Retinal pigment epithelial cell (primary cell): Measurements from ENCODE around the gene MPHOSPH10.
"Not testable (repeated sequence)": the region's sequence is repeated elsewhere in the genome, so short reads cannot be mapped to it uniquely, and the experiment has no call there.

Source experiments
- DNase-seq: peaks from one replicate; pipeline ENCODE4 v3.0.0-alpha.2; 2010; ENCODE audit warnings: low read depth
- H3K4me3 ChIP-seq: 2 replicates; pipeline ENCODE4 v1.5.1; 2011; ENCODE audit warnings: mild to moderate bottlenecking, low read length, control low read depth, moderate library complexity
- TF ChIP-seq, protein P1 (sequence below): conservative IDR thresholded peaks from 2 replicates; pipeline ENCODE4 v1.5.1; 2011; ENCODE audit warnings: low read depth, low read length, control low read depth, inconsistent platforms

Gene MPHOSPH10

DNA sequence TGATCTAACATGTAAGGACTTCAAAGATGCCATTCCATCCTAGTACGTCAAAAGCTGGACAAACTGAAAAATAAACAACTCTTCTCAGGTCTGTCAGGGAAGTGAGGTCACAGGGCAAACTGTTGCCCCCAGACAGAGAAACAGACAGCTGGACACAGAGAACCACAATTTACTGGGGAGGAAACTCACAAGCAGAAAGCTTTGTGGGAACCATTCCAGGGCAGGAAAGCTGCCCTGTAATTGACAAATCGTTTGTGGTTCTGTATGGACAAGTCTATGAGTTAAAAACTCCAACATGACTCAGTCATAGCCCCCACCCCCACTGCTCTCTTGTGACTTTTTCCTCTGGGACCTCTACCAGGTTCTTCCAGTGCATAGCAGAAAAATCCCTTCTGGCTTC, 28.8 kb upstream of the MPHOSPH10 start:
- peak; percentile 36 for DNase-seq
- H3K4me3 ChIP-seq = no peak overlapping the region
- TF ChIP-seq, protein P1, sequence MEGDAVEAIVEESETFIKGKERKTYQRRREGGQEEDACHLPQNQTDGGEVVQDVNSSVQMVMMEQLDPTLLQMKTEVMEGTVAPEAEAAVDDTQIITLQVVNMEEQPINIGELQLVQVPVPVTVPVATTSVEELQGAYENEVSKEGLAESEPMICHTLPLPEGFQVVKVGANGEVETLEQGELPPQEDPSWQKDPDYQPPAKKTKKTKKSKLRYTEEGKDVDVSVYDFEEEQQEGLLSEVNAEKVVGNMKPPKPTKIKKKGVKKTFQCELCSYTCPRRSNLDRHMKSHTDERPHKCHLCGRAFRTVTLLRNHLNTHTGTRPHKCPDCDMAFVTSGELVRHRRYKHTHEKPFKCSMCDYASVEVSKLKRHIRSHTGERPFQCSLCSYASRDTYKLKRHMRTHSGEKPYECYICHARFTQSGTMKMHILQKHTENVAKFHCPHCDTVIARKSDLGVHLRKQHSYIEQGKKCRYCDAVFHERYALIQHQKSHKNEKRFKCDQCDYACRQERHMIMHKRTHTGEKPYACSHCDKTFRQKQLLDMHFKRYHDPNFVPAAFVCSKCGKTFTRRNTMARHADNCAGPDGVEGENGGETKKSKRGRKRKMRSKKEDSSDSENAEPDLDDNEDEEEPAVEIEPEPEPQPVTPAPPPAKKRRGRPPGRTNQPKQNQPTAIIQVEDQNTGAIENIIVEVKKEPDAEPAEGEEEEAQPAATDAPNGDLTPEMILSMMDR = no peak

DNA sequence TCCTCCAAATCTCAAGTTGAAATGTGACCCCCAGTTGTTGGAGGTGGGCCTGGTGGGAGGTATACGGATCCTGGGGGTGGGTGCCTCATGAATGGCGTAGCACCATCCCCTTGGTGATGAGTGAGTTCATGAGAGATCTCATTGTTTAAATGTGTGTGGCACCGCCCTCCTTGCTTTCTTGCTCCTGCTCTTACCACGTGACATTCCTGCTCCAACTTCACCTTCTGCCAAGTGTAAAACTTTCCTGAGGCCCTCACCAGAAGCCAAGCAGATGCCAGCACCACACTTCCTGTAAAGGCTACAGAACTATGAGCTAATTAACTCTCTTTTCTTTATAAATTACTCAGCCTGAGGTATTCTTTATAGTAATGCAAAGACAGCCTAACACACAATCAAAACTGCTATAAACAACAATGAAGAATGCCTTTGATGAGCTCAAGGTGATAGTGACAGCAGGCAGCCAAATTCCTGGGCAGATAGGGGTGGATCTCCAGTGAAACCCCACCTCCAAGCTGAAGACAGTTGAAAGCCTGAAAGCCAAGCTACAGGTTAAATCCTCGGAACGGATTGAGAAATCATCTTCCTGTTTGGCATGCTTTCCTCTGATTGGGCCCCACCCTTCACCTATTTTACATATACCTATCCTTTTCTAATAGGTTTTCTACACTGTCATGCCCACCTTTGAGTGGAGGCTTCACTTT, 27.3 kb upstream of the MPHOSPH10 start:
- TF ChIP-seq, protein P1 = no peak
- H3K4me3 ChIP-seq = no peak overlapping the region
- DNase-seq = no peak

DNA sequence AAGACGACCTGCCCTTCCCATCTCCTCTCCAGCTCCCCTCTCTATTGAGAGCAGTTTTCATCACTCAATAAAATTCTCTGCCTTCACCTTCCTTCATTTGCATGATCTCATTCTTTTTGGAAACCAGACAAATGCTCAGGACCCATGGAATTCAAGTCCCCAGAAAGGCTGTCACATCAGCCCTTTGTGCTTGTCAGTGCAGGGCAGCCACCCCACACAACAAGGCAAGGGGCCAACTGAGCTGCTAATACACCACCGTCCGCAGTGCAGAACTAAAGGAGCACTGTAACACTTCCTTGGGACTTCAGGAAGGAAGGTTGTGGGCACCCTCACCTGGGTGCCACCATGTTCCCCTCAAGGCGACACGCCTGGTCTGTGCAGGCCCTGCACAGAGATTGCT, 26.6 kb upstream of the MPHOSPH10 start:
- DNase-seq = no peak
- TF ChIP-seq, protein P1 = no peak
- H3K4me3 ChIP-seq = no peak overlapping the region

DNA sequence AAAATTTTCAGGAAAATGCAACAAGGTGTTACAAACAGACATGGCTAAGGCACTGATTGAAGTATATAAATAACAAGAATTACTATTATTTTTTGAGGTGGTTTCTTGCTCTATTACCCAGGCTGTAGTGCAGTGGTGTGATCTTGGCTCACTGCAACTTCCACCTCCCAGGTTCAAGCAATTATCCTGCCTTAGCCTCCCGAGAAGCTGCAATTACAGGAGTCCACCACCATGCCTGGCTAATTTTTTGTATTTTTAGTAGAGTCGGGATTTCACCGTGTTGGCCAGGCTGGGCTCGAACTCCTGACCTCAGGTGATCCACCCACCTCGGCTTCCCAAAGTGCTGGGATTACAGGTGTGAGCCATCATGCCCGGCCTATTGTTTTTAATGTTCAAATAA, 24.0 kb upstream of the MPHOSPH10 start:
- not testable (repeated sequence) for H3K4me3 ChIP-seq, DNase-seq

DNA sequence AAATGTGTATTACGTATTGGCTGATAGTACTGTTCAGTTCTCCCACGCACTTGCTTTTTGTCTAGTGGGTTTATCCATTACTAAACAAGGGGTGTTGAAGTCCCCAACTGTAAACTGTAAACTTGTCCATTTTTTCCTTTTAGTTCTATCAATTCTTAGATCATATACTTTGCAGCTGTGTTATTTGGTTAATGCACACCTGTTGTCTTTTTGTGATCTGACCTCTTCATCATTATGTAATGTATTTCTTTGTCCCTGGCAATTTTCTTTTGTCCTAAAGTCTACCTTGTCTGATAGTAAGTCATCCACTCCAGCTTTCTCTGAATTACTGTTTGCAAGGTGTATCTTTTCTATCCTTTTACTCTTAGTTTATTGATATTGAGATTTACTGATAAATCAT, 22.3 kb upstream of the MPHOSPH10 start:
- no peak overlapping the region for H3K4me3 ChIP-seq
- DNase-seq = no peak
- TF ChIP-seq, protein P1 = no peak

DNA sequence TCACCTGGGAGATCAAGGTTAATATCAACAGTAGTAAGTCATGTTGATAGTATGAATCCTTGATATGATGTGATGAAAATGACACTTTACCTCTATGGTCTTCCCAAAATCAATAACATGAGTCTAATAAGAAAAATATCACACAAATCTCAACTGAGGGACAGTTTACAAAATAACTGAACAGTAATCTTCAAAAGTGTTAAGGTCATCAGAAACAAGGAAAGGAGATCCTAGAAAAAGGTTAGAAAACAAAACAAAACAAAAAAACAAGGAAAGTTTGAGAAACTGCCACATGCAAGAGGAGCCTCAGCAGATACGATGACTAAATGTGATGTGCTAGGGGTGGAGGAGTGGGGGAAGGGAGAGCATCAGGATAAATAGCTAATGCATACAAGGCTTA, 16.6 kb upstream of the MPHOSPH10 start:
- DNase-seq = no peak
- TF ChIP-seq, protein P1 = no peak
- no peak overlapping the region for H3K4me3 ChIP-seq

DNA sequence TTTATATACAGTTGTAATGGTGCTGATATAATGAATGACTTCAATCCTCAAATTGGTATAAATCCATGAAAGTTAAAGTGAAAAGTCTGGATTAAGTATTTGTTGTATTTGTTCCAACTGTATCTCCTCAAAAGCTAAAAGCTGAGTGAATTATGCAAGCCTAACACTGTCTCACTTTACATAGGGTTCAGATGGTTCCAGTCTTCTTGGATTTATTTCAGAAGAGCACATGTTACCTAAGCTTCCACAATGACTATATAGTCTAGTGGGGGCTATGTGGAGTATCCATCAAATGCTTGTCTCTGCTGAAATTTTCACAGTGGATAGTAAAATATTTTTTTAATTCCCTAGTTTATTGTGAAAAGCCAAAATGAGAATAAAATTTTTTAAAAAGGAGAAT, 13.4 kb upstream of the MPHOSPH10 start:
- no peak overlapping the region for H3K4me3 ChIP-seq
- TF ChIP-seq, protein P1 = no peak
- no peak for DNase-seq

DNA sequence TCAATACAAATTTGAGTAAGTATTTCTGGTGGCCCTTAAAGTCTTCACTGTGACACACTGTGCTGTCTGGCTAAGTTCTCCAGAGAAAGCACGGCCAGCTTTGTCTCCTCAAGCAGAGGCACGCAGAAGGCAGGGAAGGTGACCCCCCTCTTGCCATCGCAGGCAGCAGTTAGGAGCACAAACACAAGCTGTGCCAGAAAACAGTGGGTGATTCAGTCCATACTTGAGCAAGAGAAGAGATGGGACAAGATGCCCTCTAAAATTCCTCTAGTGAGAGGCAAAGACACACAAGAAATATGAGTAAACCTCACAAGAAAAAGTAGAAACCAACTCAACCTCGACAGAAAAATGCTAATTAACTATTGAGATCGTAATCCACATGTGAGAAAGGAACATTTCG, 10.2 kb upstream of the MPHOSPH10 start:
- no peak overlapping the region for H3K4me3 ChIP-seq
- TF ChIP-seq, protein P1 = no peak
- DNase-seq = no peak
